SK-N-SH (cell line): ENCODE measurements around the gene APPL2. TPM values are rescaled to one million over a fixed set of nuclear protein-coding genes. Genes with fewer than 3 reads are reported as not detected.
A peak's percentile ranks its signal among the peaks of the same experiment; 100 is the strongest.

Experiments used
- CTCF ChIA-PET: fragments of 300-600, 350-600 bp; formaldehyde crosslinking; extraction: SDS; loops from one replicate; lab custom pipeline; 2021; lab: Yijun Ruan, JAX
- POLR2A ChIA-PET: fragments of 350-600 bp; sonication (Branson Sonifier 250); formaldehyde crosslinking; extraction: SDS; loops from one replicate; lab custom pipeline; 2020; ENCODE audit warnings: antibody characterized with exemption, inconsistent platforms; lab: Yijun Ruan, JAX
- DNase-seq: peaks from one replicate; pipeline ENCODE4 v3.0.0; 2012
- H2AFZ ChIP-seq: fragments of 200-600 bp; sonication (generic); 2 replicates; pipeline ENCODE4 v1.8.1; 2016; ENCODE audit warnings: antibody characterized with exemption, mild to moderate bottlenecking, low read depth
- H3F3A ChIP-seq: fragments of 200-600 bp; sonication (generic); replicated peaks from 2 replicates; pipeline ENCODE3; 2016; ENCODE audit warnings: antibody characterized with exemption, mild to moderate bottlenecking; ENCODE audit not compliant: insufficient read depth
- H3K27ac ChIP-seq, 2 experiments: fragments of 200-500 bp in 1 of 2; fragments of 200-600 bp in 1 of 2; sonication (Bioruptor generic) in 1 of 2; sonication (generic), shearing (Covaris generic) in 1 of 2; 2 replicates each; pipeline versions ENCODE4 v1.5.1 to v1.6.1; 2014 to 2016; ENCODE audit warnings: low read depth in 2 of 2, inconsistent platforms in 1 of 2, low read length in 1 of 2, mild to moderate bottlenecking in 1 of 2, mixed read lengths in 1 of 2
- H3K27me3 ChIP-seq: fragments of 200-600 bp; sonication (generic), shearing (Covaris generic); 2 replicates; pipeline ENCODE4 v1.6.1; 2016; ENCODE audit warnings: mixed run types; ENCODE audit not compliant: insufficient read depth
- H3K36me3 ChIP-seq, 2 experiments: fragments of 200-500 bp in 1 of 2; fragments of 200-600 bp in 1 of 2; sonication (Bioruptor generic) in 1 of 2; sonication (generic) in 1 of 2; replicated peaks in 1 of 2; 2 replicates each; pipeline versions ENCODE3 to v1.5.1; 2014 to 2016; ENCODE audit warnings: low read length in 1 of 2, mild to moderate bottlenecking in 1 of 2; ENCODE audit not compliant: insufficient read depth in 2 of 2, control insufficient read depth in 1 of 2
- H3K4me1 ChIP-seq, 2 experiments: fragments of 200-500 bp in 1 of 2; fragments of 200-600 bp in 1 of 2; sonication (Bioruptor generic) in 1 of 2; sonication (generic), shearing (Covaris generic) in 1 of 2; 2 replicates each; pipeline versions ENCODE4 v1.5.1 to v1.6.1; 2014 to 2016; ENCODE audit warnings: low read depth in 1 of 2, low read length in 1 of 2, mixed run types in 1 of 2; ENCODE audit not compliant: insufficient read depth in 2 of 2, control insufficient read depth in 1 of 2
- H3K4me2 ChIP-seq: fragments of 200-600 bp; sonication (generic), shearing (Covaris generic); 2 replicates; pipeline ENCODE4 v1.6.1; 2017; ENCODE audit warnings: mixed run types
- H3K4me3 ChIP-seq, 2 experiments: fragments of 200-500 bp in 1 of 2; fragments of 200-600 bp in 1 of 2; sonication (Bioruptor generic) in 1 of 2; sonication (generic), shearing (Covaris generic) in 1 of 2; 2 replicates each; pipeline versions ENCODE4 v1.5.1 to v1.8.1; 2014 to 2016; ENCODE audit warnings: low read depth in 2 of 2, inconsistent platforms in 1 of 2, low read length in 1 of 2, mild to moderate bottlenecking in 1 of 2, mixed read lengths in 1 of 2, moderate library complexity in 1 of 2
- H3K79me2 ChIP-seq: fragments of 200-600 bp; sonication (generic); 2 replicates; pipeline ENCODE4 v1.8.1; 2017; ENCODE audit warnings: mild to moderate bottlenecking; ENCODE audit not compliant: insufficient read depth
- H3K9ac ChIP-seq: fragments of 200-600 bp; sonication (generic); 2 replicates; pipeline ENCODE4 v1.6.1; 2017; ENCODE audit warnings: mixed run types
- H3K9me2 ChIP-seq: fragments of 200-600 bp; sonication (generic); 2 replicates; pipeline ENCODE4 v1.6.1; 2017; ENCODE audit warnings: mixed run types
- H3K9me3 ChIP-seq: fragments of 200-600 bp; sonication (generic); 2 replicates; pipeline ENCODE4 v1.6.1; 2017; ENCODE audit warnings: mixed run types, mild to moderate bottlenecking, moderate library complexity
- H4K20me1 ChIP-seq: fragments of 200-600 bp; sonication (generic); 2 replicates; pipeline ENCODE4 v1.6.1; 2017; ENCODE audit warnings: mild to moderate bottlenecking, mixed run types; ENCODE audit not compliant: insufficient read depth
- ELF1 ChIP-seq: IDR thresholded peaks from 2 replicates; pipeline ENCODE4 v1.4.0; 2012
- EP300 ChIP-seq, 2 experiments: IDR thresholded peaks; 2 replicates each; pipeline versions ENCODE4 v1.4.0 to v1.6.1; 2012; ENCODE audit warnings: borderline replicate concordance in 1 of 2, low read depth in 1 of 2, low read length in 1 of 2
- GABPA ChIP-seq: IDR thresholded peaks from 2 replicates; pipeline ENCODE4 v1.4.0; 2012; ENCODE audit warnings: low read depth, mild to moderate bottlenecking
- GATA2 ChIP-seq: sonication (generic); formaldehyde crosslinking; IDR thresholded peaks from 2 replicates; pipeline ENCODE4 v1.5.0; 2020; ENCODE audit warnings: mild to moderate bottlenecking, missing genetic modification reagents
- JUND ChIP-seq: IDR thresholded peaks from 2 replicates; pipeline ENCODE4 v1.4.0; 2012
- RCOR1 ChIP-seq: fragments of 150-350 bp; IDR thresholded peaks from 2 replicates; pipeline ENCODE4 v1.6.1; 2017; ENCODE audit warnings: antibody characterized with exemption, low read length
- RFX5 ChIP-seq: IDR thresholded peaks from 2 replicates; pipeline ENCODE4 v1.6.1; 2012; ENCODE audit warnings: mild to moderate bottlenecking, improper control_type of control experiment, low read length
- SIN3A ChIP-seq: IDR thresholded peaks from 2 replicates; pipeline ENCODE4 v1.6.1; 2012; ENCODE audit warnings: low read depth, mild to moderate bottlenecking, low read length, moderate library complexity, borderline replicate concordance
- SMC3 ChIP-seq: IDR thresholded peaks from 2 replicates; pipeline ENCODE4 v1.6.1; 2012; ENCODE audit warnings: low read depth, low read length, improper control_type of control experiment
- TCF12 ChIP-seq: IDR thresholded peaks from 2 replicates; pipeline ENCODE4 v1.4.0; 2012
- whole genome bisulfite sequencing: methylation state at CpG from one replicate; pipeline ENCODE4 v1.1.6; 2017; ENCODE audit warnings: low lambda C conversion rate; 5-methylcytosine and 5-hydroxymethylcytosine counted together
- polyA plus RNA-seq, 3 experiments: library from polyadenylated mRNA; depleted of rRNA; stranded (reverse); fragments of >200 nt; gene quantifications; 2 replicates each; pipeline ENCODE4 v1.2.3, GENCODE V29; 2012
- TF ChIP-seq, protein P1 (sequence below): IDR thresholded peaks from 2 replicates; pipeline ENCODE4; 2012
- TF ChIP-seq, protein P2 (sequence below): IDR thresholded peaks from 2 replicates; pipeline ENCODE4 v1.6.1; 2012; ENCODE audit warnings: mild to moderate bottlenecking, low read depth, low read length, moderate library complexity
- TF ChIP-seq, protein P3 (sequence below): IDR thresholded peaks from 2 replicates; pipeline ENCODE4 v1.4.0; 2012; ENCODE audit warnings: low read depth

APPL2 gene
- polyA plus RNA-seq, 1 of the 3 experiments (the other 2 are of a cell fraction) = 59.2 TPM

DNA sequence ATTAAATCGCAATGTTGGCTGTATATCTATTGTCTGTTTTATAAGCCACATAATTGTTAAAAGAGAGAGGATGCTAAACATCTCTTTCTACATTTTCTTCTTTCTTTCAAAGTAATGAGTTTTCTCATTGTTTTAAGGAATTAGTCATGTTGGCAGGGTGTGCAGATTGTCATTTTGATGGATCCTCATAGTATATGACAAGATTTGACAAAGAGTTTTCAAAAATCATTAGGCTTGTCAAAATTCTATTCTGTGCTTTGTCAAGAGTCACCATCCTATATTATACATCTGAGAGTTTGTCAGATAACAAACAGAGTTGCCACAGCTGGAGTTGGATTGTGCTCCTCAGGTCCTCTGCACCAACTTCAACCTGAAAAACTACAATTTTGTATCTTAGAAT is 35.4 kb upstream of the APPL2 start:
- H3F3A ChIP-seq = peaks cover 11% of the 10 kb centered on the region
- no peaks in the 10 kb centered on the region for H3K9me2 ChIP-seq
- peak overlapping the region in 1 of 2 experiments; percentile 27; a peak in 3 of 4 replicates for H3K27ac ChIP-seq
- H3K4me2 ChIP-seq = peak overlapping the region; percentile 51; the same call in 1 of the 2 replicates
- no peak overlapping the region; a peak in 1 of 4 replicates for H3K4me3 ChIP-seq
- H3K27me3 ChIP-seq = no peaks in the 10 kb centered on the region
- ChIA-PET CTCF (no interaction called here), POLR2A (no interaction called here)
- peaks cover 8 to 20% of the 10 kb centered on the region in 2 experiments for H3K4me1 ChIP-seq
- DNase-seq = no peak
- no peaks in the 10 kb centered on the region for H4K20me1 ChIP-seq
- peak overlapping the region; percentile 67; the same call in 1 of the 2 replicates for H2AFZ ChIP-seq
- TF ChIP-seq TCF12 (peak; percentile 80), EP300 (IDR thresholded peaks at IDR 0.05; ENCODE audit: borderline replicate concordance in 1 of 2, low read depth in 1 of 2, low read length in 1 of 2) (peak in 1 of 2 experiments; percentile 69; a peak in 3 of 4 replicates), RFX5 (no peak), SIN3A (0 out of 2 replicates have a peak, but pooled peaks have one; percentile 23), GABPA (no peak), JUND (peak; percentile 31; the same call in 1 of the 2 replicates)
- TF ChIP-seq, protein P1, sequence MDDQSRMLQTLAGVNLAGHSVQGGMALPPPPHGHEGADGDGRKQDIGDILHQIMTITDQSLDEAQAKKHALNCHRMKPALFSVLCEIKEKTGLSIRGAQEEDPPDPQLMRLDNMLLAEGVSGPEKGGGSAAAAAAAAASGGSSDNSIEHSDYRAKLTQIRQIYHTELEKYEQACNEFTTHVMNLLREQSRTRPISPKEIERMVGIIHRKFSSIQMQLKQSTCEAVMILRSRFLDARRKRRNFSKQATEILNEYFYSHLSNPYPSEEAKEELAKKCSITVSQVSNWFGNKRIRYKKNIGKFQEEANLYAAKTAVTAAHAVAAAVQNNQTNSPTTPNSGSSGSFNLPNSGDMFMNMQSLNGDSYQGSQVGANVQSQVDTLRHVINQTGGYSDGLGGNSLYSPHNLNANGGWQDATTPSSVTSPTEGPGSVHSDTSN = peak; percentile 90
- TF ChIP-seq, protein P2, sequence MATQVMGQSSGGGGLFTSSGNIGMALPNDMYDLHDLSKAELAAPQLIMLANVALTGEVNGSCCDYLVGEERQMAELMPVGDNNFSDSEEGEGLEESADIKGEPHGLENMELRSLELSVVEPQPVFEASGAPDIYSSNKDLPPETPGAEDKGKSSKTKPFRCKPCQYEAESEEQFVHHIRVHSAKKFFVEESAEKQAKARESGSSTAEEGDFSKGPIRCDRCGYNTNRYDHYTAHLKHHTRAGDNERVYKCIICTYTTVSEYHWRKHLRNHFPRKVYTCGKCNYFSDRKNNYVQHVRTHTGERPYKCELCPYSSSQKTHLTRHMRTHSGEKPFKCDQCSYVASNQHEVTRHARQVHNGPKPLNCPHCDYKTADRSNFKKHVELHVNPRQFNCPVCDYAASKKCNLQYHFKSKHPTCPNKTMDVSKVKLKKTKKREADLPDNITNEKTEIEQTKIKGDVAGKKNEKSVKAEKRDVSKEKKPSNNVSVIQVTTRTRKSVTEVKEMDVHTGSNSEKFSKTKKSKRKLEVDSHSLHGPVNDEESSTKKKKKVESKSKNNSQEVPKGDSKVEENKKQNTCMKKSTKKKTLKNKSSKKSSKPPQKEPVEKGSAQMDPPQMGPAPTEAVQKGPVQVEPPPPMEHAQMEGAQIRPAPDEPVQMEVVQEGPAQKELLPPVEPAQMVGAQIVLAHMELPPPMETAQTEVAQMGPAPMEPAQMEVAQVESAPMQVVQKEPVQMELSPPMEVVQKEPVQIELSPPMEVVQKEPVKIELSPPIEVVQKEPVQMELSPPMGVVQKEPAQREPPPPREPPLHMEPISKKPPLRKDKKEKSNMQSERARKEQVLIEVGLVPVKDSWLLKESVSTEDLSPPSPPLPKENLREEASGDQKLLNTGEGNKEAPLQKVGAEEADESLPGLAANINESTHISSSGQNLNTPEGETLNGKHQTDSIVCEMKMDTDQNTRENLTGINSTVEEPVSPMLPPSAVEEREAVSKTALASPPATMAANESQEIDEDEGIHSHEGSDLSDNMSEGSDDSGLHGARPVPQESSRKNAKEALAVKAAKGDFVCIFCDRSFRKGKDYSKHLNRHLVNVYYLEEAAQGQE = no peak
- TF ChIP-seq, all 33 proteins: peak for 5
- Histone ChIP-seq H3K36me3 (no peaks in the 10 kb centered on the region), H3K9me3 (no peaks in the 10 kb centered on the region), H3K9ac (no peak overlapping the region), H3K79me2 (no peaks in the 10 kb centered on the region)
- WGBS = 20% methylated on average over 1 of the region's 1 CpG

DNA sequence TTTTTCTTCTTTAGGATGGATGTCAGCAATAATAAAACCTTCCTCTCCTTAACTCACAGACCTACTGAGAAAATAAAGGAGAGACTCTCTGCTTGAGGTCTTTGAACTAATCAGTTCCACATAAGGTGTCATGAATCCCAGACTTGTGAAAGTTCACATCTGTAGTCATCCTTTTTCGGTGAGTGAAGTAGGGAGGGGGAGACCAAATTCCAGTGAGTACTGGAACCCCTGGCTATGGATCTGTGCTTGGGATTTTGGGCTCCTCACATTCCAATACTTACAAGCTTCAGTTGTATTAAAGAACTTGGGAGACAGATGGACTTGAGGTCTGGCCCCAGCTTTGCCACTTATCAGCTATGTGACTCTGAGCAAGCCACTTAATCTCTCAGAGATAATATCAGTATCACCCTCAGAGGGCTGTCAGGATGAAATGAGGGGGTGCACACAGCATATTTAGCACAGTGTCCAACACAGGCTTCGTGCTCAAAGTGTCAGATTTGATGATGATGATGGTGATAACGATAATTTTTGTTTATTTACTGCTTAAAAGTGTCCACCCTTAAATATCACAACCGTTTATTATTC is 34.8 kb upstream of the APPL2 start:
- CTCF ChIA-PET = interaction anchor here (1.3 to 3.4 kb wide), 2 partner anchors 9 to 113 kb away, joined by 4 to 13 read pairs; no protein-coding TSS in a partner anchor

More for the DNA sequence above, 34.8 kb upstream of the APPL2 start:
- Histone ChIP-seq H3K79me2 (no peaks in the 10 kb centered on the region), H2AFZ (peak overlapping the region; percentile 67; the same call in 1 of the 2 replicates)
- TF ChIP-seq, protein P3, sequence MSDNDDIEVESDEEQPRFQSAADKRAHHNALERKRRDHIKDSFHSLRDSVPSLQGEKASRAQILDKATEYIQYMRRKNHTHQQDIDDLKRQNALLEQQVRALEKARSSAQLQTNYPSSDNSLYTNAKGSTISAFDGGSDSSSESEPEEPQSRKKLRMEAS = no peak
- TF ChIP-seq SMC3 (no peak), TCF12 (peak; percentile 18; the same call in 1 of the 2 replicates), GABPA (no peak), ELF1 (no peak), RCOR1 (peak; percentile 10; the same call in 1 of the 2 replicates), GATA2 (CRISPR knock-in tag) (peak; percentile 68)
- TF ChIP-seq, protein P1 = 0 out of 2 replicates have a peak, but pooled peaks have one; percentile 31
- TF ChIP-seq, all 33 proteins: peak for 4
- POLR2A ChIA-PET = no interaction called here
- Histone ChIP-seq H3K9ac (no peak overlapping the region), H3K27ac (peak overlapping the region in 1 of 2 experiments; percentile 27; a peak in 3 of 4 replicates), H3K9me2 (no peaks in the 10 kb centered on the region), H3K27me3 (no peaks in the 10 kb centered on the region), H3K9me3 (no peaks in the 10 kb centered on the region), H3K4me2 (peak overlapping the region; percentile 51; the same call in 1 of the 2 replicates), H3K4me3 (no peak overlapping the region; a peak in 1 of 4 replicates), H4K20me1 (no peaks in the 10 kb centered on the region), H3K36me3 (no peaks in the 10 kb centered on the region), H3F3A (peaks cover 11% of the 10 kb centered on the region), H3K4me1 (peaks cover 8 to 20% of the 10 kb centered on the region in 2 experiments)
- DNase-seq = peak; percentile 17
- 29% methylated on average over 4 of the region's 4 CpGs for WGBS
